KBM-7 (cell line): ENCODE results near the gene SLC27A4.
A peak's percentile ranks its signal among the peaks of the same experiment; 100 is the strongest.

Experiments used
- DNase-seq: peaks from one replicate; pipeline ENCODE4 v3.0.0-alpha.2; 2015
- in situ Hi-C: fragments of 300-500 bp; cut with MboI; formaldehyde crosslinking; loops from 2 replicates; pipeline ENCODE4 v1.14.3; 2020; ENCODE audit warnings: low sequenced_read_pairs, low pct_unique_long_range_greater_than_20kb, mixed read lengths

Gene SLC27A4

GRCh38 chr9:128360826-128361225 is 20.5 kb downstream of the SLC27A4 start:
- in situ Hi-C loops = no loop called here
- no peak for DNase-seq

- no peak for DNase-seq
- in situ Hi-C loops = no loop called here
Observed at GRCh38 chr9:128361296-128361985, 21.1 kb downstream of the SLC27A4 start.

- peak; percentile 78 for DNase-seq
- in situ Hi-C loops = no loop called here
Observed at GRCh38 chr9:128361986-128362646, 21.8 kb downstream of the SLC27A4 start.

GRCh38 chr9:128362774-128363173 is 22.4 kb downstream of the SLC27A4 start:
- no peak for DNase-seq
- in situ Hi-C loops = no loop called here

- DNase-seq = no peak
- in situ Hi-C loops = no loop called here
Observed at GRCh38 chr9:128365525-128365924, 25.2 kb downstream of the SLC27A4 start.

- in situ Hi-C loops = no loop called here
- DNase-seq = no peak
Observed at GRCh38 chr9:128369024-128369706, 28.8 kb downstream of the SLC27A4 start.

GRCh38 chr9:128370367-128370751 is 30.0 kb downstream of the SLC27A4 start:
- in situ Hi-C loops = no loop called here

GRCh38 chr9:128370752-128371629 is 30.7 kb downstream of the SLC27A4 start, which contains the start of gene URM1:
Gene URM1 (plus strand): TSS chr9:128371374. CDS start chr9:128371381, 7 bp downstream.
- in situ Hi-C loops = no loop called here
- DNase-seq = peak; percentile 98

More at GRCh38 chr9:128370367-128370751, 30.0 kb downstream of the SLC27A4 start:
- DNase-seq = no peak

- in situ Hi-C loops = no loop called here
Observed at GRCh38 chr9:128371630-128372117, 31.3 kb downstream of the SLC27A4 start.

GRCh38 chr9:128372188-128372641 is 31.9 kb downstream of the SLC27A4 start:
- in situ Hi-C loops = no loop called here

More at GRCh38 chr9:128371630-128372117, 31.3 kb downstream of the SLC27A4 start:
- DNase-seq = peak; percentile 12

GRCh38 chr9:128372784-128373183 is 32.5 kb downstream of the SLC27A4 start:
- no peak for DNase-seq
- in situ Hi-C loops = no loop called here

More at GRCh38 chr9:128372188-128372641, 31.9 kb downstream of the SLC27A4 start:
- peak; percentile 55 for DNase-seq

GRCh38 chr9:128374221-128374675 is 33.9 kb downstream of the SLC27A4 start:
- DNase-seq = no peak
- in situ Hi-C loops = no loop called here

- in situ Hi-C loops = no loop called here
- DNase-seq = no peak
Observed at GRCh38 chr9:128375865-128376264, 35.5 kb downstream of the SLC27A4 start.

- DNase-seq = no peak
- in situ Hi-C loops = no loop called here
Observed at GRCh38 chr9:128382261-128382660, 41.9 kb downstream of the SLC27A4 start.

GRCh38 chr9:128383007-128383753 is 42.9 kb downstream of the SLC27A4 start:
- in situ Hi-C loops = no loop called here

GRCh38 chr9:128383791-128384190 is 43.5 kb downstream of the SLC27A4 start:
- no peak for DNase-seq

More at GRCh38 chr9:128383007-128383753, 42.9 kb downstream of the SLC27A4 start:
- no peak for DNase-seq

GRCh38 chr9:128384801-128385495 is 44.6 kb downstream of the SLC27A4 start:
- DNase-seq = no peak
- in situ Hi-C loops = no loop called here

More at GRCh38 chr9:128383791-128384190, 43.5 kb downstream of the SLC27A4 start:
- in situ Hi-C loops = no loop called here
